ENCODE data around the gene ZNF57. TPM values are rescaled to one million over a fixed set of nuclear protein-coding genes. Genes with fewer than 3 reads are reported as not detected.

The ZNF57 gene
- total RNA-seq: 2.7 and 3.1 TPM in 2 replicates

GRCh38 chr19:2900296-2901252 lies at the start of gene ZNF57:
Gene ZNF57, plus strand, starts transcription at chr19:2900928. Its CDS starts 118 bp downstream, at chr19:2901046.
- Mint-ChIP-seq H3K4me1 (ENCODE audit: low read depth) (peaks cover 8% of the 10 kb centered on the region), H3K9me3 (peaks cover 12% of the 10 kb centered on the region), H3K27me3 (ENCODE audit: low read depth) (no peaks in the 10 kb centered on the region), H3K27ac (peak within 1 kb of the TSS; percentile 93), H3K4me3 (ENCODE audit: low read depth) (peak within 1 kb of the TSS; percentile 97), H3K36me3 (ENCODE audit: low read depth) (no peaks in the 10 kb centered on the region)
- DNase-seq (ENCODE audit: low spot score): peak; percentile 94
- intact Hi-C loops (cut with micrococcal nuclease): loop anchor here (1.0 kb wide), 1 partner anchor 45 kb away; no protein-coding TSS in a partner anchor

DNA sequence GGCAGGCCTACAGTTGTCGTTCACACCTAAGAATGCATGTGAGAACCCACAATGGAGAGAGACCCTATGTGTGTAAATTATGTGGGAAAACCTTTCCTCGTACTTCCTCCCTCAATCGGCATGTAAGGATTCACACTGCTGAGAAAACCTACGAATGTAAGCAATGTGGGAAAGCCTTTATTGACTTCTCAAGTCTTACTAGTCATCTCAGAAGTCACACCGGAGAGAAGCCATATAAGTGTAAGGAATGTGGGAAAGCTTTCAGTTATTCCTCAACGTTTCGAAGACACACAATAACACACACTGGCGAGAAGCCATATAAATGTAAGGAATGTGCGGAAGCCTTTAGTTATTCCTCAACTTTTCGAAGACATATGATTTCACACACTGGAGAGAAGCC lies 48.1 kb upstream of the ZNF57 start:
- Mint-ChIP-seq H3K27me3 (ENCODE audit: low read depth) (no peaks in the 10 kb centered on the region), H3K27ac (no peak overlapping the region), H3K4me3 (ENCODE audit: low read depth) (no peak overlapping the region), H3K36me3 (ENCODE audit: low read depth) (peaks cover 45% of the 10 kb centered on the region), H3K9me3 (peaks cover 64% of the 10 kb centered on the region), H3K4me1 (ENCODE audit: low read depth) (peaks cover 2% of the 10 kb centered on the region)
- no peak for DNase-seq (ENCODE audit: low spot score)
- intact Hi-C loops (cut with micrococcal nuclease): no loop called here

GRCh38 chr19:2853015-2853606 lies 47.6 kb upstream of the ZNF57 start:
- peaks cover 2% of the 10 kb centered on the region for H3K4me1 Mint-ChIP-seq (ENCODE audit: low read depth)
- intact Hi-C loops (cut with micrococcal nuclease): no loop called here
- H3K9me3 Mint-ChIP-seq: peaks cover 66% of the 10 kb centered on the region
- no peak overlapping the region for H3K27ac Mint-ChIP-seq
- DNase-seq (ENCODE audit: low spot score): no peak
- peaks cover 45% of the 10 kb centered on the region for H3K36me3 Mint-ChIP-seq (ENCODE audit: low read depth)
- H3K27me3 Mint-ChIP-seq (ENCODE audit: low read depth): no peaks in the 10 kb centered on the region
- no peak overlapping the region for H3K4me3 Mint-ChIP-seq (ENCODE audit: low read depth)

GRCh38 chr19:2854849-2855248 lies 45.9 kb upstream of the ZNF57 start:
- DNase-seq (ENCODE audit: low spot score): no peak
- H3K4me3 Mint-ChIP-seq (ENCODE audit: low read depth): no peak overlapping the region
- intact Hi-C loops (cut with micrococcal nuclease): no loop called here
- no peak overlapping the region for H3K27ac Mint-ChIP-seq
- H3K4me1 Mint-ChIP-seq (ENCODE audit: low read depth): peaks cover 2% of the 10 kb centered on the region
- H3K9me3 Mint-ChIP-seq: peaks cover 78% of the 10 kb centered on the region
- H3K27me3 Mint-ChIP-seq (ENCODE audit: low read depth): no peaks in the 10 kb centered on the region
- H3K36me3 Mint-ChIP-seq (ENCODE audit: low read depth): peaks cover 45% of the 10 kb centered on the region

DNA sequence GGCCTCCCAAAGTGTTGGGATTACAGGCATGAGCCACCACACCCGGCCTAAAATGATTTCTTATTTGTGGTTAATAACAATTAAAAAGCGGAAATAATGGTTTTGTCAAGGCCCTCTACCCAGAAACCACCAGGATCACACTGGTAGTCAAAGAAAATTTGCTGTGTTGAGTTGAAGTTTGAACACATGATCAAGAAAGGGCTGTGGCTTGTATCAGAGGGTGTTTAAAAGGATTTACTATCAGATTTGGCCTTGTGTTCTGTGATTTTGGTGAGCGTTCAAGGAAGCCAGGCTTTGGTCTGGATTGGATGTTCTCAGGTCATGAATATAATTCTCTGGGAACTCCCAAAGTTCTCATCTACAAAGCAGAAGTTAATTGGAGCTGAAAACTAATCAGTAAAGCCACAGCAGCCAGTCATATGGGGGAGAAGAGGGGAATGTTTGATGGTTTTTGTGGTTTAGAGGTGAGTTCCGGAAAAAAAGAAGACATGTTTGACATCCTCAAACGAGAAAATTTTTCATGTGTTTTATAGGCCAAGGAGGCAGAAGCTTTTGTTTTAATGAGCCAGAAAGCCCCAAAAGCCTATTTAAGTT lies 44.2 kb upstream of the ZNF57 start:
- Mint-ChIP-seq H3K27me3 (ENCODE audit: low read depth) (no peaks in the 10 kb centered on the region), H3K9me3 (peaks cover 67% of the 10 kb centered on the region), H3K27ac (no peak overlapping the region), H3K4me1 (ENCODE audit: low read depth) (peaks cover 2% of the 10 kb centered on the region), H3K4me3 (ENCODE audit: low read depth) (no peak overlapping the region), H3K36me3 (ENCODE audit: low read depth) (peaks cover 30% of the 10 kb centered on the region)
- DNase-seq (ENCODE audit: low spot score): no peak
- intact Hi-C loops (cut with micrococcal nuclease): no loop called here

GRCh38 chr19:2858864-2859263 lies 41.9 kb upstream of the ZNF57 start:
- H3K27ac Mint-ChIP-seq: no peak overlapping the region
- peaks cover 7% of the 10 kb centered on the region for H3K36me3 Mint-ChIP-seq (ENCODE audit: low read depth)
- peaks cover 53% of the 10 kb centered on the region for H3K9me3 Mint-ChIP-seq
- H3K27me3 Mint-ChIP-seq (ENCODE audit: low read depth): no peaks in the 10 kb centered on the region
- H3K4me3 Mint-ChIP-seq (ENCODE audit: low read depth): no peak overlapping the region
- peaks cover 2% of the 10 kb centered on the region for H3K4me1 Mint-ChIP-seq (ENCODE audit: low read depth)
- no peak for DNase-seq (ENCODE audit: low spot score)
- intact Hi-C loops (cut with micrococcal nuclease): no loop called here

- H3K4me3 Mint-ChIP-seq (ENCODE audit: low read depth): no peak overlapping the region
- no peaks in the 10 kb centered on the region for H3K36me3 Mint-ChIP-seq (ENCODE audit: low read depth)
- intact Hi-C loops (cut with micrococcal nuclease): no loop called here
- H3K9me3 Mint-ChIP-seq: peaks cover 37% of the 10 kb centered on the region
- H3K4me1 Mint-ChIP-seq (ENCODE audit: low read depth): no peaks in the 10 kb centered on the region
- no peak for DNase-seq (ENCODE audit: low spot score)
- H3K27me3 Mint-ChIP-seq (ENCODE audit: low read depth): no peaks in the 10 kb centered on the region
- H3K27ac Mint-ChIP-seq: no peak overlapping the region
Observed at GRCh38 chr19:2863816-2864215, 36.9 kb upstream of the ZNF57 start.

DNA sequence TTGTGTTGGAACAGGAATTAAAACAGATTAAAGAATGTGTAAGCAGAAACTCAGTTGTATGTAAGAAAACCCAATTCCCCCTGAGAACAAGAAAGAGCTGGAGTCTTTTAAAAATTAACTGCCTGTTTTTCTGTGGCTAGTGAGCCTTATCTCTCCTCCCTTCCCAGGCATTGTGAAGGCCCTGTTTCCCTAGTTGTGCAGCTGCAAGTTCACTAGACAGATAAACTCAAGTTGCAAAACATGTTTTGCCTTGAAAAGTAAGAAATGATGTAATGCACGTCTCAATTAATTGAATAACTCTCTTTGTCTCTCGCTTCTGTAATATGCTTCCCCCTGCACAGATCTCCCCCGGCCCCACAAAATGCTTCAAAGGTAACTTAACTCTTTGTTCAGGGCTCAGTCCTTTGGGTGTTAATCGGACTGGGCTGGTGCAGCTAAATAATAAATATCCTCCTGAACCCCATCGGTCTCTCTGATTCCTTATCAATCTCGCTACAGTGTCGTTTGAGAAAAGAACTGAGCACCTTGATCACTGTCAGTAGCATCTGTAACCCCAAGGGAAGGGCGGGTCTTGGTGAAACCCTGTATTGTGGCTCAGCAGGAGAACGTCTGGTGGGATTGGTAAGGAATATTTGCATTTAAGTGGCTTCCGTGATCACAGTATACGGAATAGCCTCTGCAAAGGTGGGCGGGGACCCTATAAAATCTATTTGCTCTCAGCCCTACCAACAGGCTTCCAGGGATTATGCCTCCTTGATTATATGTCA lies 35.2 kb upstream of the ZNF57 start:
- Mint-ChIP-seq H3K9me3 (peaks cover 36% of the 10 kb centered on the region), H3K36me3 (ENCODE audit: low read depth) (no peaks in the 10 kb centered on the region), H3K4me3 (ENCODE audit: low read depth) (no peak overlapping the region), H3K4me1 (ENCODE audit: low read depth) (no peaks in the 10 kb centered on the region), H3K27me3 (ENCODE audit: low read depth) (no peaks in the 10 kb centered on the region), H3K27ac (no peak overlapping the region)
- intact Hi-C loops (cut with micrococcal nuclease): no loop called here
- no peak for DNase-seq (ENCODE audit: low spot score)

GRCh38 chr19:2866495-2867024 lies 34.2 kb upstream of the ZNF57 start:
- no peak overlapping the region for H3K27ac Mint-ChIP-seq
- intact Hi-C loops (cut with micrococcal nuclease): no loop called here
- no peaks in the 10 kb centered on the region for H3K27me3 Mint-ChIP-seq (ENCODE audit: low read depth)
- peaks cover 42% of the 10 kb centered on the region for H3K9me3 Mint-ChIP-seq
- DNase-seq (ENCODE audit: low spot score): no peak
- no peaks in the 10 kb centered on the region for H3K36me3 Mint-ChIP-seq (ENCODE audit: low read depth)
- H3K4me1 Mint-ChIP-seq (ENCODE audit: low read depth): no peaks in the 10 kb centered on the region
- H3K4me3 Mint-ChIP-seq (ENCODE audit: low read depth): no peak overlapping the region

DNA sequence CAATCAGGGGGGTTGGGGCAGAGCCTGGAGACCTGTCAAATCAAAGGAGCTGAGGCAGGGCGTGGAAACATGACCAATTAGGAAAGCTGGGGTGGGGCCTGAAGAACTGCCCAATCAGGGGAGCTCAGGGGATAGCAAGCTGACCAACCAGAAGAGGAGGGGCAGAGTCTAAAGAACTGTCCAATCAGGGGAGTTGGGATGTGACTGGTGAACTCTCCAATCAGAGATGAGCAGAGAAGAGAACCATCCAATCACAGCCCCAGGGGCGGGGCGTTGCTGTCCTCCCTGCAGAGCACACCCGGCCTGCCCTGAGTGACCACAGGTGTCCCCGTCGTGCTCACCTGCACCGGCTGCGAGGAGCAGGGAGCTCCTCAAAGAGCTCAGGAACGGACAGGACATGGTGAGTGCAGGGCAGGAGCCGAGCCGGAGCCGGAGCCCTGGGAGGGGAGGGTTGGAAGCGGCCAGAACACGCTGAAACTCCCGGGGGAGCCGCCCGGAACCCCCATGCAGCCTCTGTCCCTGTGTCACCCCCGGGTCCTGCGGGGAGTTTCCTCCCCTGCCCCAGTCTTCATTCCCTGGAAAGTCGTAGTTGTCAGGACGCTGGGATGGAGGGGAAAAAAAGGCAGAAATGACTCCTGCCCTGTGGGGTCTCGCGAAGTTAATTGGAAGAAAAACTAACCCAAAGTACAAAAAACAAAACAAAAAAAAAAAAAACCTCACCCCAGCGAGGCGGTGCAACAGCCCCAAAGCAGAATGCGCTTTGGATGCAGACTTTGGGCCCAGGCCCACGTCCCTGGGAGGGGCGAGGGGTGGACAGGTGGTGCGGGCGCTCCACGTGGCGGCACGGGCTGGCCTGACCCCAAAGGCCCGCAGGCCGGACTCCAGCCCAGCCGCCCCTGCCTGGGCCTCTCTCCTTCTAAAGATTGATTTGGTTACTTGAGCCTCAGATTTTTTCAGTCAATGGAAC lies 33.4 kb upstream of the ZNF57 start, which contains the start of gene ZNF556:
ZNF556 (plus strand) TSS at position 311 of the 967 bp plus-strand sequence; CDS start at position 398, 87 bp downstream.
- Mint-ChIP-seq H3K9me3 (peaks cover 42% of the 10 kb centered on the region), H3K27me3 (ENCODE audit: low read depth) (no peaks in the 10 kb centered on the region), H3K36me3 (ENCODE audit: low read depth) (no peaks in the 10 kb centered on the region), H3K4me1 (ENCODE audit: low read depth) (no peaks in the 10 kb centered on the region), H3K4me3 (ENCODE audit: low read depth) (no peak within 1 kb of the TSS), H3K27ac (no peak within 1 kb of the TSS)
- no peak for DNase-seq (ENCODE audit: low spot score)
- intact Hi-C loops (cut with micrococcal nuclease): no loop called here

GRCh38 chr19:2869618-2870017 lies 31.1 kb upstream of the ZNF57 start:
- H3K4me3 Mint-ChIP-seq (ENCODE audit: low read depth): no peak overlapping the region
- no peaks in the 10 kb centered on the region for H3K36me3 Mint-ChIP-seq (ENCODE audit: low read depth)
- H3K4me1 Mint-ChIP-seq (ENCODE audit: low read depth): no peaks in the 10 kb centered on the region
- H3K27me3 Mint-ChIP-seq (ENCODE audit: low read depth): no peaks in the 10 kb centered on the region
- no peak for DNase-seq (ENCODE audit: low spot score)
- no peak overlapping the region for H3K27ac Mint-ChIP-seq
- peaks cover 36% of the 10 kb centered on the region for H3K9me3 Mint-ChIP-seq
- intact Hi-C loops (cut with micrococcal nuclease): no loop called here
